Endothelial cell of umbilical vein (primary cell): ENCODE data around the gene EPO. TPM values are rescaled to one million over a fixed set of nuclear protein-coding genes. Genes with fewer than 3 reads are reported as not detected.

Experiments used
- BruUV-seq: library from RNA; stranded (reverse); fragments of 400-500 nt; replicated peaks from 2 replicates; lab custom pipeline; 2021; lab: Mats Ljungman, UMichigan
- CTCF ChIA-PET: fragments of 300-600, 350-600 bp; sonication (Branson Sonifier 250); formaldehyde crosslinking; loops from one replicate; lab custom pipeline; 2021; ENCODE audit warnings: antibody characterized with exemption, inconsistent platforms; lab: Charles Lee
- POLR2A ChIA-PET: fragments of 300-600, 350-600 bp; sonication (Branson Sonifier 250); formaldehyde crosslinking; loops from one replicate; lab custom pipeline; 2021; ENCODE audit warnings: antibody characterized with exemption, inconsistent platforms; lab: Charles Lee
- DNase-seq: peaks from one replicate; pipeline ENCODE4 v3.0.0-alpha.2; 2011; ENCODE audit warnings: low read depth, low spot score
- FAIRE-seq: peaks from 2 replicates; lab custom pipeline; 2011; peaks lifted over from hg19 to GRCh38; lab: Jason Lieb, UNC
- H2AFZ ChIP-seq: 2 replicates; pipeline ENCODE4 v1.6.0; 2012; ENCODE audit warnings: low read depth, low read length, control low read depth, inconsistent platforms
- H3K27ac ChIP-seq: 2 replicates; pipeline ENCODE4 v1.5.1; 2011; ENCODE audit warnings: low read depth, mild to moderate bottlenecking, control low read depth, low read length, moderate library complexity; ENCODE audit not compliant: insufficient read depth
- H3K27me3 ChIP-seq, 2 experiments: 2 replicates each; pipeline versions ENCODE4 v1.6.0 to v1.6.1; 2011; ENCODE audit warnings: low read length in 2 of 2, mixed read lengths in 1 of 2; ENCODE audit not compliant: control insufficient read depth in 2 of 2, insufficient read depth in 2 of 2
- H3K36me3 ChIP-seq, 2 experiments: 2 replicates in 1 of 2; 3 replicates in 1 of 2; pipeline ENCODE4 v1.5.1; 2011; ENCODE audit warnings: low read length in 2 of 2, mild to moderate bottlenecking in 1 of 2, moderate library complexity in 1 of 2; ENCODE audit not compliant: control insufficient read depth in 2 of 2, insufficient read depth in 2 of 2; ENCODE audit errors: extremely low read depth in 1 of 2
- H3K4me1 ChIP-seq: 3 replicates; pipeline ENCODE4 v1.5.1; 2011; ENCODE audit warnings: mild to moderate bottlenecking, low read length; ENCODE audit not compliant: control insufficient read depth, insufficient read depth; ENCODE audit errors: extremely low read depth
- H3K4me2 ChIP-seq: 2 replicates; pipeline ENCODE4 v1.6.1; 2011; ENCODE audit warnings: low read length, control low read depth, mixed read lengths; ENCODE audit not compliant: insufficient read depth
- H3K4me3 ChIP-seq, 3 experiments: fragments of 200-600 bp in 1 of 3; sonication (generic), shearing (Covaris generic) in 1 of 3; replicated peaks in 1 of 3; 2 replicates each; pipeline ENCODE4 v1.5.1; 2011 to 2016; ENCODE audit warnings: control low read depth in 3 of 3, low read length in 3 of 3, mild to moderate bottlenecking in 2 of 3, inconsistent platforms in 1 of 3, low read depth in 1 of 3, moderate library complexity in 1 of 3; ENCODE audit not compliant: insufficient read depth in 1 of 3
- H3K79me2 ChIP-seq: 2 replicates; pipeline ENCODE4 v1.6.0; 2012; ENCODE audit warnings: low read length, inconsistent platforms; ENCODE audit not compliant: control insufficient read depth, insufficient read depth
- H3K9ac ChIP-seq: replicated peaks from 2 replicates; pipeline ENCODE3; 2011; ENCODE audit warnings: low read length, control low read depth; ENCODE audit not compliant: insufficient read depth; ENCODE audit errors: extremely low read depth
- H3K9me1 ChIP-seq: replicated peaks from 3 replicates; pipeline ENCODE4 v1.6.0; 2011; ENCODE audit warnings: mild to moderate bottlenecking, low read length; ENCODE audit not compliant: control insufficient read depth, insufficient read depth; ENCODE audit errors: extremely low read depth
- H3K9me3 ChIP-seq: replicated peaks from 2 replicates; pipeline ENCODE4 v1.5.1; 2012; ENCODE audit warnings: low read length, inconsistent platforms; ENCODE audit not compliant: control insufficient read depth, insufficient read depth
- H4K20me1 ChIP-seq: replicated peaks from 2 replicates; pipeline ENCODE3; 2011; ENCODE audit warnings: mild to moderate bottlenecking, low read length; ENCODE audit not compliant: control insufficient read depth, insufficient read depth; ENCODE audit errors: extremely low read depth
- CTCF ChIP-seq, 2 donors: IDR thresholded peaks; 1 replicate in 1 of 2; 2 replicates in 1 of 2; pipeline ENCODE4 v1.5.1; 2011; ENCODE audit warnings: low read length in 2 of 2, mild to moderate bottlenecking in 2 of 2, moderate library complexity in 2 of 2, control low read depth in 1 of 2, inconsistent platforms in 1 of 2, low read depth in 1 of 2; ENCODE audit not compliant: insufficient read depth in 1 of 2; ENCODE audit errors: extremely low read depth in 1 of 2
- EZH2 ChIP-seq: IDR thresholded peaks from 2 replicates; pipeline ENCODE4 v1.6.1; 2012; ENCODE audit warnings: borderline replicate concordance, low read depth, mild to moderate bottlenecking, moderate library complexity, low read length, inconsistent platforms; ENCODE audit not compliant: severe bottlenecking
- FOS ChIP-seq: IDR thresholded peaks from 2 replicates; pipeline ENCODE4 v1.6.1; 2011; ENCODE audit warnings: mild to moderate bottlenecking, low read length, moderate library complexity, borderline replicate concordance; ENCODE audit not compliant: insufficient read depth
- GATA2 ChIP-seq: IDR thresholded peaks from 2 replicates; pipeline ENCODE4 v1.7.0; 2011; ENCODE audit warnings: low read depth, mild to moderate bottlenecking, moderate library complexity, mixed read lengths, low read length; ENCODE audit not compliant: insufficient read length, insufficient read depth
- JUN ChIP-seq: IDR thresholded peaks from 2 replicates; pipeline ENCODE4 v1.6.1; 2011; ENCODE audit warnings: borderline replicate concordance, low read depth; ENCODE audit not compliant: insufficient read length, insufficient read depth
- MAX ChIP-seq: IDR thresholded peaks from 2 replicates; pipeline ENCODE4 v1.6.1; 2011; ENCODE audit not compliant: insufficient read depth, insufficient read length
- MYC ChIP-seq: IDR thresholded peaks from one replicate; pipeline ENCODE4 v1.6.1; 2011; ENCODE audit warnings: mild to moderate bottlenecking, low read depth, low read length
- POLR2A ChIP-seq: IDR thresholded peaks from 2 replicates; pipeline ENCODE4 v1.6.1; 2012; ENCODE audit warnings: low read depth, mild to moderate bottlenecking, control low read depth, low read length
- POLR2AphosphoS5 ChIP-seq: IDR thresholded peaks from 2 replicates; pipeline ENCODE4 v1.6.1; 2012; ENCODE audit warnings: low read depth, mild to moderate bottlenecking, control low read depth, low read length, moderate library complexity; ENCODE audit not compliant: insufficient read depth
- dilution Hi-C: fragments of 300-500 bp; cut with MboI; formaldehyde crosslinking; loops from one replicate; pipeline ENCODE4 v1.15.0; 2019; ENCODE audit warnings: low sequenced_read_pairs; ENCODE audit not compliant: extremely low pct_ligation_motif_present
- intact Hi-C: fragments of 100-400 bp; cut with micrococcal nuclease; formaldehyde crosslinking; loops from one replicate; pipeline ENCODE4 v1.10.0; 2022
- polyA plus RNA-seq, 4 experiments: library from polyadenylated mRNA; depleted of rRNA in 3 of 4; stranded (reverse) in 3 of 4; unstranded in 1 of 4; fragments of >200 nt; gene quantifications; 2 replicates each; pipeline versions ENCODE4 v1.2.1 to v1.2.3, GENCODE V29; 2011 to 2012; ENCODE audit warnings: missing spikeins in 1 of 4
- total RNA-seq: library from RNA; stranded (reverse); gene quantifications from 2 replicates; pipeline ENCODE4 v1.2.3, GENCODE V29; 2021

Gene EPO
- total and polyA plus RNA-seq, 2 donors (not counting 3 experiments of a cell fraction or from before 2014, with no cell fraction given): not detected

GRCh38 chr7:100688326-100688860 lies 31.9 kb upstream of the EPO start:
- ChIA-PET POLR2A (no interaction called here), CTCF (interaction anchor here (5.0 kb wide), 1 partner anchor 7 kb away, joined by 60 read pairs; no protein-coding TSS in a partner anchor)
- Histone ChIP-seq H3K4me3 (no peak overlapping the region), H3K79me2 (peaks cover 45% of the 10 kb centered on the region), H2AFZ (no peak overlapping the region), H3K4me2 (no peak overlapping the region), H3K27me3 (no peaks in the 10 kb centered on the region), H3K9me3 (no peaks in the 10 kb centered on the region), H3K27ac (no peak overlapping the region), H3K36me3 (peaks cover 3 to 47% of the 10 kb centered on the region in 2 experiments), H3K9me1 (no peaks in the 10 kb centered on the region), H4K20me1 (peaks cover 2% of the 10 kb centered on the region), H3K4me1 (peaks cover 14% of the 10 kb centered on the region), H3K9ac (no peak overlapping the region)
- no peak for DNase-seq
- intact Hi-C loops (no loop called here), dilution Hi-C loops (no loop called here)
- FAIRE-seq: no peak
- no peak for TF ChIP-seq MAX
- no peak for TF ChIP-seq POLR2A
- TF ChIP-seq MYC: no peak
- no peak for TF ChIP-seq EZH2
- TF ChIP-seq GATA2: no peak
- no peak for TF ChIP-seq CTCF (IDR thresholded peaks at IDR 0.05; ENCODE audit: extremely low read depth in 1 of 2, insufficient read depth in 1 of 2, low read depth in 1 of 2, low read length in 2 of 2)
- TF ChIP-seq FOS: no peak
- no peak for TF ChIP-seq POLR2AphosphoS5
- no peak for TF ChIP-seq JUN
- BruUV-seq: no TSS peak
